ENCODE measurements around the gene CRYBG1.

The CRYBG1 gene

GRCh38 chr6:106360410-106360988, at the start of gene CRYBG1:
Gene CRYBG1, plus strand, starts transcription at chr6:106360717. Its CDS starts 192 bp downstream, at chr6:106360909.
- peak; percentile 73 to 75 for DNase-seq

- no peak for DNase-seq
These were observed 44.6 kb upstream of the CRYBG1 start for GRCh38 chr6:106315765-106316374.

GRCh38 chr6:106316375-106316766, 44.1 kb upstream of the CRYBG1 start:
- no peak for DNase-seq

GRCh38 chr6:106318061-106318460, 42.5 kb upstream of the CRYBG1 start:
- no peak for DNase-seq

GRCh38 chr6:106318851-106319250, 41.7 kb upstream of the CRYBG1 start:
- no peak for DNase-seq

GRCh38 chr6:106321940-106322339, 38.6 kb upstream of the CRYBG1 start:
- DNase-seq, result no peak

GRCh38 chr6:106324726-106325335, 35.7 kb upstream of the CRYBG1 start:
- DNase-seq, result no peak

GRCh38 chr6:106325336-106326178, 35.0 kb upstream of the CRYBG1 start, which contains the start of gene ATG5:
Gene ATG5, minus strand, starts transcription at chr6:106325760. Its CDS starts 9,552 bp downstream, at chr6:106316208.
- DNase-seq, result peak; percentile 100

GRCh38 chr6:106334646-106335448, 25.7 kb upstream of the CRYBG1 start:
- DNase-seq, result peak; percentile 41 to 44

GRCh38 chr6:106339334-106340029, 21.0 kb upstream of the CRYBG1 start:
- DNase-seq, result peak; percentile 42 to 44

GRCh38 chr6:106347219-106347618, 13.3 kb upstream of the CRYBG1 start:
- no peak for DNase-seq

GRCh38 chr6:106356378-106356777, 4.1 kb upstream of the CRYBG1 start:
- DNase-seq, result no peak

- no peak for DNase-seq
These were observed 533 bp upstream of the CRYBG1 start for GRCh38 chr6:106359959-106360409.

- peak; percentile 26 to 28 for DNase-seq
These were observed 493 bp downstream of the CRYBG1 start for GRCh38 chr6:106360989-106361430.

- DNase-seq, result no peak
These were observed 3.1 kb downstream of the CRYBG1 start for GRCh38 chr6:106363401-106364138.

- DNase-seq, result no peak
These were observed 9.2 kb downstream of the CRYBG1 start for GRCh38 chr6:106369739-106370138.

GRCh38 chr6:106370639-106371038, 10.1 kb downstream of the CRYBG1 start:
- DNase-seq, result no peak

GRCh38 chr6:106372838-106373501, 12.5 kb downstream of the CRYBG1 start:
- no peak for DNase-seq

- DNase-seq, result no peak
These were observed 13.2 kb downstream of the CRYBG1 start for GRCh38 chr6:106373502-106374239.

Data from stimulated activated CD4-positive, alpha-beta T cell treated with anti-CD3 and anti-CD28 coated beads, Interleukin-2, amount 100 ng/mL, for 24 hours (primary cell).